ENCODE results near the gene SMIM36. TPM values are rescaled to one million over a fixed set of nuclear protein-coding genes. Genes with fewer than 3 reads are reported as not detected.

The SMIM36 gene
- total RNA-seq, 1 donor from 2014 or later: not detected

DNA sequence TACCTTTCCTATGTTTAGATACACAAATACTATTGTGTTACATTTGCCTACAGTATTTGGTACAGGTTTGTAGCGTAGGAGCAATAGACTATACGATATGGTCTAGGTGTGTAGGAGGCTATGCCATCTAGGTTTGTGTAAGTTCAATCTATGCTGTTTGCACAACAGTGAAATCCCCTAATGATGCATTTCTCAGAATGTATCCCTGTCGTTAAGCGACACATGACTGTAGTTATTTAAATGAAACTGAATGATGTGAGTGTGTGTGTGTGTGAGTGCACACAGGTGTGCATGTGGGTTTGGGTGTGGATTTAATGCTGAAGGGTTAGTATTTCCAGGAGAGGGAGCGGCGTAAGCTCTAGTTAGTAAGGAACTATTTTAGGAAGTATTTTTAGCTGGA, 34.6 kb upstream of the SMIM36 start:
- Mint-ChIP-seq H3K36me3 (peaks cover 4% of the 10 kb centered on the region), H3K27ac (no peak overlapping the region), H3K4me1 (peaks cover 13% of the 10 kb centered on the region), H3K9me3 (peaks cover 21% of the 10 kb centered on the region), H3K4me3 (no peak overlapping the region), H3K27me3 (ENCODE audit: low read depth) (peaks cover under 1% of the 10 kb centered on the region)
- no peak for DNase-seq (ENCODE audit: low spot score in 2 of 2, unreplicated experiment in 2 of 2)
- no peak for TF ChIP-seq CTCF (IDR thresholded peaks at IDR 0.05; ENCODE audit: unreplicated experiment)

DNA sequence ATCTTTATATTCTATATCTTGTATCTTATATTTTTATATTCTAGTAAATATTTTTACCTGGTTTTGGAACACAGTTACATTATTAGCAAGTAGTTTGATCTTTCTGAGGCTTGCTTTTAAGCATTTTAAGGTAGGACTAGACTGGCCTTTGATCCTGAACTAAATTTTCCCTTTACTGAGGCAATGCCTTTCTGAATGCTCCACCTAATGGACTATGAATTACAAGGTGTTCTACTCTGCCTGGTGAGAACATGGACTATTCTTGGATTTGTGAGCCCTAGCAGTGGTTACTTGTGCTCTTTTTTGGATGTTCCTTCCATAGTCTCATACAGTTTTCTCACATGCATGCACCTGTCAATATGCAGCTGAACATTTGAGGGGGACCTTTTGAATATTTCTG, 32.5 kb upstream of the SMIM36 start:
- H3K27ac Mint-ChIP-seq: no peak overlapping the region
- H3K4me3 Mint-ChIP-seq: no peak overlapping the region
- H3K27me3 Mint-ChIP-seq (ENCODE audit: low read depth): no peaks in the 10 kb centered on the region
- peaks cover 4% of the 10 kb centered on the region for H3K36me3 Mint-ChIP-seq
- H3K4me1 Mint-ChIP-seq: peaks cover 17% of the 10 kb centered on the region
- TF ChIP-seq CTCF (IDR thresholded peaks at IDR 0.05; ENCODE audit: unreplicated experiment): no peak
- DNase-seq (ENCODE audit: low spot score in 2 of 2, unreplicated experiment in 2 of 2): no peak
- H3K9me3 Mint-ChIP-seq: peaks cover 18% of the 10 kb centered on the region

DNA sequence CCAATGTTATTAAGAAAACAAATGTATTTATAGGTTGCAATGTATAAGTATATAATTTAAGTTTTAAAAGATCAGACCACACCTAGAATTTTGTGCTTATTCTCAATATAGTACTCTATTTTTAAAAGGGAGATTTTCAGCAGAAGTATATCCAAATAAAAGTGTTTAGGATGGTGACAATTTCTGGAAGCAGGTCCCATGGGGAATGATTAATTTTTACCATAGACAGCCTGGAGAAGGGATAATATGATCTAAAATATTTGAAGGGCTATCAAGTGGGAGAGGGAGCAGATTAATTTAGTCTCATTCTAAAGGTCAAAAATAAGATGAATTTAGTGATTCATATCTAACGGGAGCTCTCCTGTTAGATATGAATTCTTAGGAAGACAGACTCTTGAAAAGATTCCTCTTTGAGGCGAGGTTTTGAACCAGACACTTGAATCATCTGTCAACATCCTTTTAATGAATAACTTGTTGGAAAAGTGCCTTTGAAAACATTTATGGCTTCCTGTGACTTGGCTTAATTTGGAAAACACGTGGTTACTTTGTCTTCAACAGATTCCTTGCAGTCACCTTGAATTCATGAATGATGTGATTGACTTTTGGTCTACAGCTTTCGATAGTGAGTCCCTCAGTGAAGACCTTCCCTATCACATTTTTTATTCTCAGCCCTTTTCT, 29.3 kb upstream of the SMIM36 start:
- no peak for TF ChIP-seq CTCF (IDR thresholded peaks at IDR 0.05; ENCODE audit: unreplicated experiment)
- H3K4me3 Mint-ChIP-seq: no peak overlapping the region
- no peak for DNase-seq (ENCODE audit: low spot score in 2 of 2, unreplicated experiment in 2 of 2)
- H3K27ac Mint-ChIP-seq: no peak overlapping the region
- peaks cover 7% of the 10 kb centered on the region for H3K4me1 Mint-ChIP-seq
- peaks cover 4% of the 10 kb centered on the region for H3K27me3 Mint-ChIP-seq (ENCODE audit: low read depth)
- H3K9me3 Mint-ChIP-seq: peaks cover 9% of the 10 kb centered on the region
- H3K36me3 Mint-ChIP-seq: peaks cover 2% of the 10 kb centered on the region

DNA sequence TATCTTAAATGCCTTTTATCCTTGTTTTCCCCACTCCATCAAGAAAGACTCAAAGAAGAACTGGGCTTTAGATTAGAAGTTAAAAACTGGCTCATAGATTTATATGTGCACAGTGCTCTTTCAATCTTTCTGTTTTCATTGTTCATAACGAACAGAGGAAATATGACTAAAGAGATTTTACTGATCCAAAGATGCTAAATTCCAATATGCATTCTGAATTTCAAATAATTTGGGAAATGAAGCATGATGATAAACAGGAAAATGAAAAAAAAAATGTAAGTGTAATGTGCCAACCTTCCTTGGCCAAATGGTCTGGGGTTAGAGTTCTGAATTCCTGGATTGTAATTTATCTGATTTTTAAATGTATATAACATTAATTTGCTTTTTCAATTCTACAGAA, 25.0 kb upstream of the SMIM36 start:
- no peak overlapping the region for H3K4me3 Mint-ChIP-seq
- H3K4me1 Mint-ChIP-seq: peaks cover 26% of the 10 kb centered on the region
- no peak for DNase-seq (ENCODE audit: low spot score in 2 of 2, unreplicated experiment in 2 of 2)
- no peak for TF ChIP-seq CTCF (IDR thresholded peaks at IDR 0.05; ENCODE audit: unreplicated experiment)
- H3K27me3 Mint-ChIP-seq (ENCODE audit: low read depth): peaks cover 4% of the 10 kb centered on the region
- peaks cover 1% of the 10 kb centered on the region for H3K9me3 Mint-ChIP-seq
- no peaks in the 10 kb centered on the region for H3K36me3 Mint-ChIP-seq
- no peak overlapping the region for H3K27ac Mint-ChIP-seq

GRCh38 chr17:55533608-55534007, 22.4 kb upstream of the SMIM36 start:
- Mint-ChIP-seq H3K9me3 (peaks cover 5% of the 10 kb centered on the region), H3K27ac (peak overlapping the region; percentile 77), H3K27me3 (ENCODE audit: low read depth) (peaks cover 4% of the 10 kb centered on the region), H3K36me3 (no peaks in the 10 kb centered on the region), H3K4me3 (no peak overlapping the region), H3K4me1 (peaks cover 26% of the 10 kb centered on the region)
- DNase-seq (ENCODE audit: low spot score in 2 of 2, unreplicated experiment in 2 of 2): no peak
- no peak for TF ChIP-seq CTCF (IDR thresholded peaks at IDR 0.05; ENCODE audit: unreplicated experiment)
